HG03442 (cell line): ENCODE measurements around the gene PITPNM1.
A peak's percentile ranks its signal among the peaks of the same experiment; 100 is the strongest.
"Not testable (repeated sequence)": the region's sequence is repeated elsewhere in the genome, so short reads cannot be mapped to it uniquely, and the experiment has no call there.

ENCODE experiments used
- ATAC-seq: cut with Tn5 transposase; IDR thresholded peaks from one replicate; pipeline ENCODE4 v1.9.1; 2021; ENCODE audit warnings: mild to moderate bottlenecking, moderate library complexity; ENCODE audit not compliant: unreplicated experiment

The PITPNM1 gene

DNA sequence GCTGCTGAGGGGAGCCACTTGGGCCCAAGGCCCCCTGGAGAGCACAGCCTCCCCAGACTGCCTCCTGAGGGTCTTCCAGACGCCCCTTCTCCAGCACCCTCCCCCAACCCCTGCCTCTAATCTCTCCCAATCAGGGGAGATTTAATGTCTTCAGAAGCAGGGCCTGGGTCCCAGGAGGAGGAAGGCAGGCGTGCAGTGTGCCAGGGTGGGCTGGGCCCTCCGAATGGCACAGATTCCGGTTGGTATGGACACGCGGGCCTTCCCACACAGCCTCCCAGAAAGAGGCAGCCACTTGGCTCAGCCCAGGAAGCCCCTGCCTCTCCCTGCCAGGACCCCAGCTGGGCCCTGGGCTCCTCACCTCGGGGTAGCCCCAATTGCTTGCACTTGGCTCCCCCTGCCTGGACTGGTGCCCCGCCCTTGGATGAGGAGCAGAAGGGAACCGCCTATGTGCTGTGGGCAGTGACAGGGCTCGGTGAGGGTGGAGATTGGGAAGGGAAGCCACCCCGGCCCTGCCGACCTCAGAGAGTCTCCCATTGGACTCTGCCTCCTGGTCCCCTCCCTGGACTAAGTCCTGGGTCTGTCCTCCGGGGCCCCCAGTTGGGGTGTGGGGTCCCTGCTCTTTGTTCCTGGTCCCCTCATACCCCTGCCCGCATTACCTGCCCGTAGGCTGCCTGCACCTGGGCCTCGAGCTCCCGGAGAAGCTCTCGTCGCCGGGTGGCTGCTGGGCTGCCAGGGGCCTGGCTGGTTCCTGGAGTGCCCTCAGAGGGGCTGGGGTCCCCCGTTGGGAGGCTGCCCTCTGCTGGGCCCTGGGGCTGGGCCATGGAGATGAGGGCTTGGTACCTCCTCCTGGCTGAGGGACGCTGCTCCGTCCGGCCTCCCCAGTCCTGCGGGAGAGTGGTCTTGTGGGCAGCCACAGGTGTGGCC lies 18.7 kb upstream of the PITPNM1 start:
- no peak for ATAC-seq

DNA sequence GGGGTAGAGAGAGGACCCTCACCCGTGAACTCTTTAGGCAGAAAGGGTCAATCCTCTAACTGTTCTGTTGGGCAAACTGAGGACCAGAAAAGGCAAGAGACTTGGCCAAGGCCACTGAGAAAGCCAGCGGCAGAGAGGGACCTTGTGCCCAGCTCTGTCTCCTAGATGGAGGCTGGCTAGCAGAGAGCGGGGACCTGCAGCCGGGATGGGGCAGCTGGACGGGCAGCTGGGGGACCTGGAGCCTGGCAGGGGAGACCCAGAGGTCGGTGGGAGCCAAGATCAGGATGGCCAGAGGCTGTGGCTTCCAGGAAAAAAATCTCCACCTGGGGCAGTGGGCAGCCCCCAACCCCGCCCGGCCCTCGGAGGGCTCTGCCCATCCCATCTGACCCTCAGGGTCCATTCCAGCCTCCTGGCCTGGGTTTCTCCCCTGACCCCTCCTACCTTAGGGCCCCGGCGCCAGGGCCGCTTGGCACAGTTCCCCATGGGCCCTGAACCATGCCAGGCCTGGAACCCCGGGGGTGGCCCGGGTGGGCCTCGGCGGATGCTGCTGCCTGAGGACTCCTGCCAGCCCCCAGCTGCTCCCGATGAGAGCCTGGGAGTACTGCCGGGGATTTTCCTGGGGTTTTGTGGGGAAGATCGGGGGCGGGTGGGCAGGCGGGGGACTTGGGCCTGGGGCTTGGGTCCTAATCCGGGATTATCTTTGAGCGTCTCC lies 17.8 kb upstream of the PITPNM1 start, which contains the start of gene CABP2:
TSS of gene CABP2 (minus strand) at position 603 of the 712 bp plus-strand sequence. CDS start at position 483, 120 bp downstream.
- no peak for ATAC-seq

GRCh38 chr11:67522338-67522737 lies 17.2 kb upstream of the PITPNM1 start:
- ATAC-seq, result no peak

- ATAC-seq, result no peak
Measured at GRCh38 chr11:67521924-67522323, 16.8 kb upstream of the PITPNM1 start.

- ATAC-seq, result no peak
Measured at GRCh38 chr11:67520856-67521824, 16.0 kb upstream of the PITPNM1 start.

DNA sequence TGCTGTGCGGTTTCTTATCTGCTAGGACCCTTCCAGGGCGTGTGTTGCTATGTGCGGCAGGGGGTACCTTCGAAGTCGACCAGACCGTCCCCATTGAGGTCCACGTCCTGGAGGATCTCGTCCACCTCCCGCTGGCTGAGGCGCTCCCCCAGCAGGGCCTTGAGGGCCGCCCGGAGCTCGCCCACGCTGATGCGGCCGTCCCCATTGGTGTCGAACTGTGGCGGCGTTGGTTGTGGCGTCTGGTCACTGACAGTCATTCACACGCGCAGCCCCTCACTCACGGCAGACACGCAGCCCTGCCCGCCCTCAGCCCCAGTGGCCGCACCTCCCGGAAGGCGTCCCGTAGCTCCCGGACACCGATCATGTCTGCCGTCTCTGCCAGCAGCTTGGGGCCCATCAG lies 14.6 kb upstream of the PITPNM1 start:
- no peak for ATAC-seq

- no peak for ATAC-seq
Measured at GRCh38 chr11:67517784-67518552, 12.8 kb upstream of the PITPNM1 start.

DNA sequence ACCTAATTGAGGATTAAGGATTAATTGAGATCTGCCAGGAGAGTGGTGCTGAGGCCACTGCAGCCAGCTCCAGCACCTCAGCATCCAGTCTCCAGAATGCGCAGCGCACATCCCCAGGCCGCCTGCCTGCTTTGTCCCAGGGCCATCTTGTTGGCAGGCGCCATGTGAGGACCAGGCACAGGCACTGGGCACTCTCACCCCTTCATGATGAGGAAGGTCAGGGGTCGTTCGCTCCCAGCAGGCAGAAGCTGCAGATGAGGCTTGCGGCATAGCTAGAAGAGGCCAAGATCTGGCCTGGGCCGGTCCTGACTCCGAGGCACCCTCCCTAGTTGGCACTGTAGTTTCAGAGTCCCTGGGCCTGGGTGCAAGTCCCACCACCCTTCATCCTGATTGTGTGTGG lies 11.6 kb upstream of the PITPNM1 start:
- ATAC-seq, result no peak

- ATAC-seq, result no peak
Measured at GRCh38 chr11:67514116-67514515, 9.0 kb upstream of the PITPNM1 start.

GRCh38 chr11:67511558-67511957 lies 6.4 kb upstream of the PITPNM1 start:
- ATAC-seq, result not testable (repeated sequence)

- no peak for ATAC-seq
Measured at GRCh38 chr11:67510023-67510345, 4.8 kb upstream of the PITPNM1 start.

DNA sequence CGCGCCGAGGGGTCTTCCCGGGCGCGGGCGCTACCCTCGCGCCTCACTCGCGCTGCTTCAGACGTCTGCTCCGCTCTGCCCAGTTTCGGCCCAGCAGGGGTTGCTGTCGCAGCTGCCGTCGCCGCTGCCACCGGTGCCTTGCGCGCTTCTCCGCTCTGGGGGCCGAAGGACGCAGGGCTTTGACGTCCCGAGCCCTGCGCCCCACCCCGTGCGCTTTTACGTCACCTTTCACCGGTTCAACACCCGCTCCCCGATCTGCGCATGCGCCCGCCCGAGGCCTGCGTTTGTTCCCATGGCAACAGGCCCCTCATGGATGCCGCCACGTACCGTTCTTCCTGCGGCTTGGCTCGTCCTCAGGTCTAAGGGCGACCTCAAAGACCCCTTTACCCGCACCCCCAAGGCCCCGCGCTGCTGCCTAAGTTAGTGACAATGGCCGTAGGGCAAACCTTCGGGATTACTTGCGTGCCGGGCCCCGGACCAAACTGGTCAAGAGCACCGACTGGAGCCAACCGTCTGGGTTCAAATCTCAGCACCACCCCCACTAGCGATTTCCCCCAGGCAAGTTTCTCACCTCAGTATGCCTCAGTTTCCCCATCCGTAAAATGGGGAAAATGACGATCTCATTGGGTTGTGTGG lies 3.4 kb upstream of the PITPNM1 start:
- ATAC-seq, result peak; percentile 37

GRCh38 chr11:67507864-67508485 lies 2.8 kb upstream of the PITPNM1 start, which contains the start of gene CDK2AP2:
TSS of gene CDK2AP2 (minus strand) at chr11:67508162. CDS start at chr11:67508082, 80 bp downstream.
- peak; percentile 63 for ATAC-seq

DNA sequence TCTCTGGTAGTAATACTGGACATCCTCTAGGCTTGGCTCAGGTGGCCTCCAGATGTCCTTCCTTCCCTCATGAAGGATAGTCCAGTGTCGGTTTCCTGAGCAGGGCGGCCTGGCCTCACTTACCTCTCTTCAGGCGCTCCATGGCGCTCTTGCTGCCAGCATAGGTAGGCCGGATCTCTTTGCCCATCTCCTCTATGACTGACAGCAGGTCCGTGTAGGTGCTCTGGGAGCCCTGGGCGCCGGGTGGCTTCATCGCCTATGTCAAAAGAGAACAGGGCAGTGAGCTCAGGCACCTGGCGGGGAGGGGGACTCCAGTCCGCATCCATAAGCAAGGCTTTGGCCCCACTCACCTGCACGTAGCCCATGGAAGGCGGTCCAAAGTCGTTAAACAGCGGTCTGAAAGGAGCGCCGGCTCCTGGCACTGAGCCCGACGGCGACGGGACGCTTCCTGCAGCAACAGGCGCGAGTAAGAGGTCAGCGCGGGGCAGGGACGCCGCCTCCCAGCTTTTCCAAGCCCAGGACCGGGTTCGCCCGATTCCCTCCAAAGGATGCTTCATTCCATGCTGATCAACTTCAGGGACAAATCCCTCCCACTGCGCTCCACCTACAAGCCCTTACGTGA lies 2.2 kb upstream of the PITPNM1 start:
- no peak for ATAC-seq

DNA sequence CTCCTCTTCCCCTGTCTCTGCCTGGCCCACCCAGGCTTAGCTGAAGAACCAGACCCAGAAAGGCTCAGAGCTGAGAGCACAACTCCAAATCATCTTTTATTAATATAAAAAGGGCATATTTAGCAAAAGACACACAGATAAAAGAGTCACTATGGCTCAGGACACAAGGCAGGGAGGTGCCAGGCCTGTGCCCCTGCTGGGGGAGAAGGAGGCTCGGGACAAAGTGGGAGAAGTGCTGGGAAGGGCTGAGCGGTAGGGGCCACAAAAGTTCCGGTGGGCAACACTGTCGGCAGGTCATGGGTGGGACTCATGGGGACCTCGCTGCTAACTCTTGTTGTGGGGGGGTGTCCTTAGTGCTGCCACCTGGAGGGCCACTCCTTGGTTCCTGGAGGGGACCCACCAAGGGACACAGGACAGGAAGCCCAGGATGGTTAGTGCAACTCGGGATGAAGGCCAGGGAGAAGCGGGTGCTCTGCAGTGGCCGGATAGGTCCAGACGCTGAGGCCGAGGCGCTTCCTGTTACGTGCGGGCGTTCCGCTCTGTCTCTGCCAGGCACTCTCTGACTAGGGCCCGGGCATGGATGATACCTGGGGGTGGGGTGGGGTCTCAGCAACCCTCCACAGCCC lies 1.4 kb upstream of the PITPNM1 start:
- no peak for ATAC-seq

GRCh38 chr11:67505605-67506396 lies 638 bp upstream of the PITPNM1 start:
- no peak for ATAC-seq
